NOMO-1 treated with DMSO at 0.1 percent for 48 hours (cell line): ENCODE results near the gene DKK1.
"Not testable (repeated sequence)": the region's sequence is repeated elsewhere in the genome, so short reads cannot be mapped to it uniquely, and the experiment has no call there.

Experiments used
- DNase-seq: peaks from one replicate; lab custom pipeline; 2025; ENCODE audit not compliant: unreplicated experiment; lab: John Stamatoyannopoulos, UW

DKK1 gene

GRCh38 chr10:52365547-52366432 lies 51.7 kb downstream of the DKK1 start:
- DNase-seq = not testable (repeated sequence)
